Neural progenitor cell (in vitro differentiated cells): ENCODE results near the gene EFNB2.

ENCODE experiments used
- CTCF ChIP-seq: fragments of 200-600 bp; sonication (generic); IDR thresholded peaks from 2 replicates; pipeline ENCODE4 v1.5.1; 2017; ENCODE audit warnings: antibody characterized with exemption, mild to moderate bottlenecking
- EZH2 ChIP-seq: fragments of 200-600 bp; sonication (generic); IDR thresholded peaks from 2 replicates; pipeline ENCODE4 v1.6.1; 2017; ENCODE audit warnings: antibody characterized with exemption, mild to moderate bottlenecking, moderate library complexity

GRCh38 chr13:106530171-106530851 is 5.2 kb downstream of the EFNB2 start:
- TF ChIP-seq CTCF (peak; percentile 9), EZH2 (no peak)
